ENCODE data around the gene KIZ. TPM values are rescaled to one million over a fixed set of nuclear protein-coding genes. Genes with fewer than 3 reads are reported as not detected.

The KIZ gene
- total and polyA plus RNA-seq, 2 of the 4 experiments (the other 2 are of a cell fraction) = 9.9 to 14.0 TPM

DNA sequence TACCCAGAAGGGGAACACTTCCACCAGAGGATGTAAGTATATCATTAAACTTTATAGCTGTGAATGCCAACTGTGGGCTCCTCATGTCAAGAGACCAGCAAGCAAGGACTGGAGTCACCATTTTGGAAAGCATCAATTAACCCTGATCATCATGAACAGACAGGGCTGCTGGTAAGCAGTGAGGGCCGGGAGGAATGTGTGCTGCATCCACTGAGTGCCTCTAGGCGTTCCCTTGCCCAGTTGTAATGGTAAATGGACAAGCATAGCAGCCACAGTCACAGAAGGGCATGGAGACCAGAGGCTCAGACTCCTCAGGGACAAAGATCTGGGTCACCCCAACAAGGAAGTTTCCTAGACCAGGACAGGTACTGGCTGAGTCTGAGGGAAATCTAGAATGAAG lies 43.3 kb upstream of the KIZ start:
- no peak overlapping the region for H2AFZ ChIP-seq (replicated peaks; ENCODE audit: low read length, poor library complexity)
- BruUV-seq (replicated peaks) = no TSS peak
- H3K4me2 ChIP-seq (ENCODE audit: low read depth, low read length) = no peak overlapping the region
- no peak overlapping the region for H3K27ac ChIP-seq (ENCODE audit: insufficient read depth, low read length)
- H4K8ac ChIP-seq (ENCODE audit: low read depth in 2 of 2, low read length in 2 of 2) = no peak overlapping the region
- H2BK15ac ChIP-seq (ENCODE audit: low read depth, low read length) = no peak overlapping the region
- no peak overlapping the region for H2BK120ac ChIP-seq (ENCODE audit: low read depth, low read length)
- no peak overlapping the region for H4K91ac ChIP-seq (ENCODE audit: insufficient read depth, low read depth, low read length)
- WGBS, 2 experiments (ENCODE audit: extremely low coverage in 2 of 2, insufficient read length in 1 of 2) = no CpG with 5 or more reads among the region's 2 CpGs
- no peak overlapping the region for H3K4ac ChIP-seq (ENCODE audit: low read depth, low read length)
- in situ Hi-C loops (cut with MboI; ENCODE audit: low sequenced_read_pairs) = no loop called here
- no peak for TF ChIP-seq FOS (IDR thresholded peaks at IDR 0.05; ENCODE audit: low read depth, low read length)
- H3K4me3 ChIP-seq (ENCODE audit: insufficient read depth, low read depth, low read length) = no peak overlapping the region
- intact Hi-C loops (cut with micrococcal nuclease) = no loop called here
- H3K23ac ChIP-seq (ENCODE audit: low read depth, low read length) = no peak overlapping the region
- no peak for ATAC-seq (ENCODE audit: low read depth)
- DNase-seq = no peak
- ChIA-PET POLR2A (ENCODE audit: unreplicated experiment) (no interaction called here), CTCF (no interaction called here)
- no peaks in the 10 kb centered on the region for H3K36me3 ChIP-seq (ENCODE audit: control insufficient read depth, insufficient read depth, low read length)
- no peaks in the 10 kb centered on the region for H3K4me1 ChIP-seq (ENCODE audit: control insufficient read depth, insufficient read depth, low read length)
- H2BK20ac ChIP-seq (ENCODE audit: low read depth, low read length) = no peak overlapping the region
- dilution Hi-C loops (cut with HindIII; ENCODE audit: low sequenced_read_pairs, unreplicated experiment) = no loop called here
- no peaks in the 10 kb centered on the region for H3K9me1 ChIP-seq (ENCODE audit: insufficient read depth, low read length)
- H3K14ac ChIP-seq (replicated peaks; ENCODE audit: low read depth, low read length) = no peak overlapping the region
- no peak overlapping the region for H2AK5ac ChIP-seq (ENCODE audit: low read depth, low read length)
- H2AK9ac ChIP-seq (replicated peaks; ENCODE audit: low read depth, low read length, poor library complexity) = no peak overlapping the region
- no peak overlapping the region for H2BK5ac ChIP-seq (ENCODE audit: low read depth, low read length, poor library complexity, severe bottlenecking)
- H3K27me3 ChIP-seq (ENCODE audit: control insufficient read depth, insufficient read depth, low read length) = peaks cover 2% of the 10 kb centered on the region
- H4K5ac ChIP-seq (ENCODE audit: low read depth, low read length) = no peak overlapping the region
- H3K79me1 ChIP-seq (ENCODE audit: low read depth in 1 of 2, low read length in 2 of 2) = no peaks in the 10 kb centered on the region
- H3K9ac ChIP-seq (ENCODE audit: low read depth, low read length) = no peak overlapping the region
- no peaks in the 10 kb centered on the region for H3K9me3 ChIP-seq (ENCODE audit: control insufficient read depth, insufficient read depth, low read length)
- no peak overlapping the region for H3K18ac ChIP-seq (ENCODE audit: low read depth, low read length)
- H4K20me1 ChIP-seq (ENCODE audit: insufficient read depth, low read length) = no peaks in the 10 kb centered on the region
- H3K56ac ChIP-seq (ENCODE audit: extremely low read depth, insufficient read depth, low read length) = no peak overlapping the region

Data from IMR-90 (cell line).